ENCODE data around the gene COL4A3.

GRCh38 chr2:227348324-227348723, 183.9 kb downstream of the COL4A3 start:
- TF ChIP-seq CTCF (IDR thresholded peaks at IDR 0.05) = no peak
- TF ChIP-seq EP300 (IDR thresholded peaks at IDR 0.05) = no peak
